Fibroblast of lung (primary cell): ENCODE data around the gene CEMP1. TPM values are rescaled to one million over a fixed set of nuclear protein-coding genes. Genes with fewer than 3 reads are reported as not detected.
A peak's percentile ranks its signal among the peaks of the same experiment; 100 is the strongest.

ENCODE experiments used
- DNase-seq, 2 donors: peaks; one replicate each; pipeline versions ENCODE4 v3.0.0 to v3.0.0-alpha.2; 2010; ENCODE audit warnings: low read depth in 2 of 2
- H2AFZ ChIP-seq: 2 replicates; pipeline ENCODE4 v1.5.1; 2012; ENCODE audit warnings: low read length, control low read depth, inconsistent platforms
- H3K27ac ChIP-seq: 2 replicates; pipeline ENCODE4 v1.5.1; 2011; ENCODE audit warnings: low read length, control low read depth; ENCODE audit not compliant: insufficient read depth
- H3K27me3 ChIP-seq: 2 replicates; pipeline ENCODE4 v1.5.1; 2011; ENCODE audit warnings: mild to moderate bottlenecking, low read length; ENCODE audit not compliant: control insufficient read depth, insufficient read depth
- H3K36me3 ChIP-seq: 2 replicates; pipeline ENCODE4 v1.5.1; 2011; ENCODE audit warnings: low read length; ENCODE audit not compliant: control insufficient read depth, insufficient read depth
- H3K4me1 ChIP-seq: 2 replicates; pipeline ENCODE4 v1.5.1; 2011; ENCODE audit warnings: low read length; ENCODE audit not compliant: control insufficient read depth, insufficient read depth; ENCODE audit errors: extremely low read depth
- H3K4me2 ChIP-seq: 2 replicates; pipeline ENCODE4 v1.5.1; 2011; ENCODE audit warnings: low read length, control low read depth; ENCODE audit not compliant: insufficient read depth; ENCODE audit errors: extremely low read depth
- H3K4me3 ChIP-seq, 4 experiments: fragments of 200-600 bp in 1 of 4; sonication (generic) in 1 of 4; replicated peaks in 1 of 4; 2 replicates each; pipeline ENCODE4 v1.5.1; 2011 to 2016; ENCODE audit warnings: low read length in 4 of 4, low read depth in 3 of 4, mild to moderate bottlenecking in 3 of 4, control low read depth in 2 of 4, inconsistent platforms in 1 of 4, mixed read lengths in 1 of 4; ENCODE audit not compliant: insufficient read depth in 1 of 4; ENCODE audit errors: control extremely low read depth in 1 of 4
- H3K79me2 ChIP-seq: 2 replicates; pipeline ENCODE4 v1.5.1; 2012; ENCODE audit warnings: mild to moderate bottlenecking, low read length, inconsistent platforms; ENCODE audit not compliant: control insufficient read depth, insufficient read depth
- H3K9ac ChIP-seq: 2 replicates; pipeline ENCODE4 v1.5.1; 2011; ENCODE audit warnings: mild to moderate bottlenecking, low read length, control low read depth; ENCODE audit not compliant: insufficient read depth
- H3K9me3 ChIP-seq: 2 replicates; pipeline ENCODE4 v1.5.1; 2012; ENCODE audit warnings: low read depth, low read length; ENCODE audit not compliant: control insufficient read depth, insufficient read depth
- H4K20me1 ChIP-seq: 2 replicates; pipeline ENCODE4 v1.5.1; 2011; ENCODE audit warnings: low read length; ENCODE audit not compliant: control insufficient read depth, insufficient read depth; ENCODE audit errors: extremely low read depth
- EZH2 ChIP-seq: IDR thresholded peaks from 2 replicates; pipeline ENCODE4 v1.5.1; 2012; ENCODE audit warnings: low read length, control low read depth, mild to moderate bottlenecking; ENCODE audit errors: missing control alignments
- polyA plus RNA-seq, 2 donors: library from polyadenylated mRNA; depleted of rRNA in 1 of 2; stranded (reverse) in 1 of 2; unstranded in 1 of 2; fragments of >200 nt; gene quantifications; 2 replicates each; pipeline ENCODE4 v1.2.1, GENCODE V29; 2011 to 2012; ENCODE audit warnings: missing spikeins in 1 of 2
- total RNA-seq: library from RNA; depleted of rRNA; stranded (reverse); fragments of >200 nt; gene quantifications from 2 replicates; pipeline ENCODE4 v1.2.1, GENCODE V29; 2014
- TF ChIP-seq, protein P1 (sequence below), 2 donors: IDR thresholded peaks in 1 of 2; conservative IDR thresholded peaks in 1 of 2; 1 replicate in 1 of 2; 2 replicates in 1 of 2; pipeline ENCODE4 v1.5.1; 2011 to 2012; ENCODE audit warnings: low read length in 2 of 2, control low read depth in 1 of 2, inconsistent platforms in 1 of 2, low read depth in 1 of 2, mild to moderate bottlenecking in 1 of 2

CEMP1 gene
- total and polyA plus RNA-seq, 2 donors (not counting 1 experiment from before 2014, with no cell fraction given) = not detected

GRCh38 chr16:2500918-2501750, 30.1 kb downstream of the CEMP1 start:
- Histone ChIP-seq H3K27ac (no peak overlapping the region), H3K27me3 (no peaks in the 10 kb centered on the region), H3K79me2 (no peaks in the 10 kb centered on the region), H3K4me1 (peaks cover 6% of the 10 kb centered on the region), H4K20me1 (no peaks in the 10 kb centered on the region), H2AFZ (no peak overlapping the region), H3K4me3 (peak overlapping the region in 1 of 4 experiments; percentile 25), H3K4me2 (no peak overlapping the region), H3K9me3 (no peaks in the 10 kb centered on the region), H3K36me3 (peaks cover 10% of the 10 kb centered on the region), H3K9ac (no peak overlapping the region)
- TF ChIP-seq, protein P1, sequence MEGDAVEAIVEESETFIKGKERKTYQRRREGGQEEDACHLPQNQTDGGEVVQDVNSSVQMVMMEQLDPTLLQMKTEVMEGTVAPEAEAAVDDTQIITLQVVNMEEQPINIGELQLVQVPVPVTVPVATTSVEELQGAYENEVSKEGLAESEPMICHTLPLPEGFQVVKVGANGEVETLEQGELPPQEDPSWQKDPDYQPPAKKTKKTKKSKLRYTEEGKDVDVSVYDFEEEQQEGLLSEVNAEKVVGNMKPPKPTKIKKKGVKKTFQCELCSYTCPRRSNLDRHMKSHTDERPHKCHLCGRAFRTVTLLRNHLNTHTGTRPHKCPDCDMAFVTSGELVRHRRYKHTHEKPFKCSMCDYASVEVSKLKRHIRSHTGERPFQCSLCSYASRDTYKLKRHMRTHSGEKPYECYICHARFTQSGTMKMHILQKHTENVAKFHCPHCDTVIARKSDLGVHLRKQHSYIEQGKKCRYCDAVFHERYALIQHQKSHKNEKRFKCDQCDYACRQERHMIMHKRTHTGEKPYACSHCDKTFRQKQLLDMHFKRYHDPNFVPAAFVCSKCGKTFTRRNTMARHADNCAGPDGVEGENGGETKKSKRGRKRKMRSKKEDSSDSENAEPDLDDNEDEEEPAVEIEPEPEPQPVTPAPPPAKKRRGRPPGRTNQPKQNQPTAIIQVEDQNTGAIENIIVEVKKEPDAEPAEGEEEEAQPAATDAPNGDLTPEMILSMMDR (conservative IDR thresholded peaks at IDR 0.05 in 1 of 2, IDR thresholded peaks at IDR 0.05 in 1 of 2; ENCODE audit: low read depth in 1 of 2, low read length in 2 of 2) = peak; percentile 91 to 94
- no peak for TF ChIP-seq EZH2
- DNase-seq = peak; percentile 58 to 83

- H2AFZ ChIP-seq = no peak overlapping the region
- TF ChIP-seq, protein P1 (conservative IDR thresholded peaks at IDR 0.05 in 1 of 2, IDR thresholded peaks at IDR 0.05 in 1 of 2; ENCODE audit: low read depth in 1 of 2, low read length in 2 of 2) = no peak
- TF ChIP-seq EZH2 = no peak
- no peaks in the 10 kb centered on the region for H3K79me2 ChIP-seq
- H3K9me3 ChIP-seq = no peaks in the 10 kb centered on the region
- peaks cover 12% of the 10 kb centered on the region for H3K36me3 ChIP-seq
- DNase-seq = no peak
- H3K27me3 ChIP-seq = no peaks in the 10 kb centered on the region
- peaks cover 6% of the 10 kb centered on the region for H3K4me1 ChIP-seq
- H3K4me2 ChIP-seq = no peak overlapping the region
- no peaks in the 10 kb centered on the region for H4K20me1 ChIP-seq
- H3K27ac ChIP-seq = no peak overlapping the region
- H3K9ac ChIP-seq = no peak overlapping the region
- H3K4me3 ChIP-seq = no peak overlapping the region
These were observed 30.7 kb downstream of the CEMP1 start for GRCh38 chr16:2500430-2500917.

DNA sequence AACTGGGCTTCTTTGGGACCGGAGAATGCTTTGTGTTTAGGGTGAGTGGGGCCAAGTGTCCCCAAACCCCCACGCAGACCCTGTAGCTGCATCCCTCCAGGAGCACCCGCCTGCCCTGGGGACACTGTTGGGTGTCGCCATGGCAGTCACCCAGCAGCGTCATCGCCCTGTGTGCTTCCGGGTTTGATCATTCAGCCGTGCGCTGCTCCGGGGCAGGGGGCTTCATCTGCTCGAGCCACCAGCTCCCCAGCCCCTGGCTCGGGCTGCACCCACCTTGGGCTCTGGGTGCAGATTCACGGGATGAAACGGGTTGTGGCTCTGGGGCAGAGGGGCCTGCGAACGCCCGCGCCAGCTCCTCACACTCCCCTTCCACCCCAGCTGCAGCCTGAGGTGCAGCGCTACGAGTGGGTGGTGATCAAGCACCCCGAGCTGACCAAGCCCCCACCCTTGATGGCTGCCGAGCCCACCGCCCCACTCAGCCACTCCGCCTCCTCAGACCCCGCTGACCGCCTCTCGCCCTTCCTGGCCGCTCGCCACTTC, 31.2 kb downstream of the CEMP1 start:
- Histone ChIP-seq H2AFZ (no peak overlapping the region), H3K9ac (no peak overlapping the region), H3K4me2 (no peak overlapping the region), H3K79me2 (no peaks in the 10 kb centered on the region), H3K4me3 (no peak overlapping the region), H4K20me1 (no peaks in the 10 kb centered on the region), H3K9me3 (no peaks in the 10 kb centered on the region), H3K36me3 (peaks cover 12% of the 10 kb centered on the region), H3K27me3 (no peaks in the 10 kb centered on the region), H3K4me1 (peaks cover 6% of the 10 kb centered on the region), H3K27ac (no peak overlapping the region)
- TF ChIP-seq, protein P1 (conservative IDR thresholded peaks at IDR 0.05 in 1 of 2, IDR thresholded peaks at IDR 0.05 in 1 of 2; ENCODE audit: low read depth in 1 of 2, low read length in 2 of 2) = no peak
- TF ChIP-seq EZH2 = no peak
- no peak for DNase-seq
